Naive thymus-derived CD8-positive, alpha-beta T cell (primary cell): ENCODE measurements around the gene TOMM6. TPM values are rescaled to one million over a fixed set of nuclear protein-coding genes. Genes with fewer than 3 reads are reported as not detected.

Source experiments
- ATAC-seq, 2 donors: fragments of 150-1000 bp; cut with Tn5 transposase in 1 of 2; sonication (Bioruptor Pico), chemical (Tn5 transposase) in 1 of 2; 1 replicate in 1 of 2; 2 replicates in 1 of 2; pipeline ENCODE4 v1.10.0; 2021; ENCODE audit warnings: mild to moderate bottlenecking in 2 of 2, moderate library complexity in 2 of 2
- POLR2A ChIA-PET: fragments of 350-600 bp; sonication (Branson Sonifier 250); formaldehyde crosslinking; loops from one replicate; lab custom pipeline; 2021; ENCODE audit warnings: antibody characterized with exemption; lab: Charles Lee
- DNase-seq, 10 donors: peaks; one replicate each; pipeline versions ENCODE4 v3.0.0 to v3.0.0-alpha.2; 2020 to 2022
- H3K27ac Mint-ChIP-seq, 10 donors: one replicate each; pipeline ENCODE4 v1.8.0; 2020 to 2022; ENCODE audit warnings: mild to moderate bottlenecking in 10 of 10, mixed read lengths in 10 of 10, moderate library complexity in 4 of 10, inconsistent platforms in 1 of 10
- H3K27me3 Mint-ChIP-seq, 5 donors: one replicate each; pipeline ENCODE4 v1.8.0; 2021 to 2022; ENCODE audit warnings: mixed read lengths in 5 of 5
- H3K36me3 Mint-ChIP-seq, 3 donors: one replicate each; pipeline ENCODE4 v1.8.0; 2020 to 2022; ENCODE audit warnings: mixed read lengths in 3 of 3, mild to moderate bottlenecking in 2 of 3, inconsistent platforms in 1 of 3
- H3K4me1 Mint-ChIP-seq, 4 donors: one replicate each; pipeline ENCODE4 v1.8.0; 2021 to 2022; ENCODE audit warnings: mixed read lengths in 4 of 4
- H3K4me3 Mint-ChIP-seq, 10 donors: one replicate each; pipeline ENCODE4 v1.8.0; 2020 to 2022; ENCODE audit warnings: mild to moderate bottlenecking in 10 of 10, mixed read lengths in 10 of 10, moderate library complexity in 6 of 10, inconsistent platforms in 1 of 10
- H3K9me3 Mint-ChIP-seq, 9 donors: one replicate each; pipeline ENCODE4 v1.8.0; 2020 to 2022; ENCODE audit warnings: mixed read lengths in 9 of 9, mild to moderate bottlenecking in 3 of 9, inconsistent platforms in 1 of 9, moderate library complexity in 1 of 9
- polyA plus RNA-seq, 3 donors: library from polyadenylated mRNA; unstranded; fragments of 300-500 nt; fragmentation: Illumina TruSeq; gene quantifications; one replicate each; pipeline ENCODE4 v1.2.3, GENCODE V29; 2021
- total RNA-seq, 8 experiments: library from RNA in 2 of 8; stranded (reverse) in 2 of 8; gene quantifications; one replicate each; pipeline ENCODE4 v1.2.3 and lab custom pipeline; 2021 to 2026

TOMM6 gene
- total and polyA plus RNA-seq, 5 experiments from 2014 or later, result 134 to 440 (median 433) TPM

DNA sequence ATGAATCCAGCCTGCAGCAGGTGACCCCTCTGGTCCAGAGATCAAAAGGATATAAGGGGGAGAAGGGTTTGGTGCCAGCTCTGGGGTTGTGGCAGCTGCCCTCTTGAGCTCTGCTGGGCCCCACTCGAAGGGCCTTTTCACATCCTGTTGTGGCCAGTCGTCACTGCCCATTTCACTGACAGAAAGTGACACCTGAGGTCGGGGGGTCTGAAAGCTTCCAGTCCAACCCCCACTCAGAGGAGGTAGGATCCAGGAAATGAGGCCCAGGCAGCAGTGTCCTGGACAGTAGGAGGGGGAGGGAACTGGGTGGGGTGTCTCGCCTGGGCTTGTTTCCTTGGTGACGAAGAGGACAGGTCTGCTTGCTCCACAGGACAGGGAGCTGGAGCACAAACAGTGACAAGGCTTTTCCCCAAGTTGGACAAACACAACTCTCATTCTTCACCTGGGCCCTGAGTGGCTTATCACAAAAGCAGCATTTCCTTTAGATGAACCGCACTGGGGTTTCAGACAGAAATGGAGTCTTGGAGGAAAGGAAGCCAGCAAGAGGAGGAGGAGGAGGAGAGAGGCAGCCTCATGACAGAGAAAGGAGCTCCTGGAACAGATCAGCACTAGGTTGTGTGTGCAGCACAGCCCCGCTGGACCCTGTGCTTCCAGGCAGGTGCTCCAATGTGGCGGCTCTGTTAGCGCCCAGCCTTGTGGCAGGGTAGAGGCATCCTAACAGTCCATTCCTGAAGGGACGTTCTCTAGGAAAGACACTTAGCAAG is 18.8 kb upstream of the TOMM6 start:
- H3K36me3 Mint-ChIP-seq, result peaks cover 0 to 34% (median 5%) of the 10 kb centered on the region in 3 donors
- H3K27ac Mint-ChIP-seq, result peak overlapping the region in 5 of 10 donors; percentile 33 to 80 (median 56)
- no peak for DNase-seq
- no peak for ATAC-seq
- no peaks in the 10 kb centered on the region for H3K9me3 Mint-ChIP-seq
- H3K4me3 Mint-ChIP-seq, result no peak overlapping the region
- POLR2A ChIA-PET, result interaction anchor here (0.6 kb wide), 1 partner anchor 359 kb away, joined by 3 read pairs; no protein-coding TSS in a partner anchor
- H3K27me3 Mint-ChIP-seq, result no peaks in the 10 kb centered on the region
- H3K4me1 Mint-ChIP-seq, result peaks cover 2 to 12% (median 3%) of the 10 kb centered on the region in 4 donors

DNA sequence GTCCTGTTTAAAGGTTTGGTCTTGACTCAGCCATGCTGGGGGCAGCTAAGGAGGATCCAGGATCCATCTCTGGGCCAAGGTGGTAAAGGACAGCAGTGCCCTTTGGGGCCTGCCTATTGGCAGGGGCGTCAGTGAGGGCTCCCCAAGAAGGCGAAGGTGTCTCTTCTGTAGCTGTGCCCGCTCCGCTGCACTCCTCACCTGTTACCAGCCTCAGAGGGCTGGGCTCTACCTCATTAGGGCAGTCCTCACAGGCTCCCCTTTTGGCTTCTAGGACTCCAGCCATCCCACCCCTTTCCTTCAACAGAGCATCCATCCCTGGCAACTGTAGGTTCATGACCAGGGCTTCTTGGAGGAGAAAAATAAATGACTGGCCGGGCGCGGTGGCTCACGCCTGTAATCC is 18.1 kb upstream of the TOMM6 start:
- DNase-seq (no peak), ATAC-seq (no peak)
- Mint-ChIP-seq H3K27me3 (no peaks in the 10 kb centered on the region), H3K9me3 (no peaks in the 10 kb centered on the region), H3K36me3 (peaks cover 0 to 39% (median 5%) of the 10 kb centered on the region in 3 donors), H3K4me1 (peaks cover 2 to 12% (median 4%) of the 10 kb centered on the region in 4 donors), H3K27ac (peak overlapping the region in 1 of 10 donors; percentile 43), H3K4me3 (no peak overlapping the region)
- POLR2A ChIA-PET, result no interaction called here

DNA sequence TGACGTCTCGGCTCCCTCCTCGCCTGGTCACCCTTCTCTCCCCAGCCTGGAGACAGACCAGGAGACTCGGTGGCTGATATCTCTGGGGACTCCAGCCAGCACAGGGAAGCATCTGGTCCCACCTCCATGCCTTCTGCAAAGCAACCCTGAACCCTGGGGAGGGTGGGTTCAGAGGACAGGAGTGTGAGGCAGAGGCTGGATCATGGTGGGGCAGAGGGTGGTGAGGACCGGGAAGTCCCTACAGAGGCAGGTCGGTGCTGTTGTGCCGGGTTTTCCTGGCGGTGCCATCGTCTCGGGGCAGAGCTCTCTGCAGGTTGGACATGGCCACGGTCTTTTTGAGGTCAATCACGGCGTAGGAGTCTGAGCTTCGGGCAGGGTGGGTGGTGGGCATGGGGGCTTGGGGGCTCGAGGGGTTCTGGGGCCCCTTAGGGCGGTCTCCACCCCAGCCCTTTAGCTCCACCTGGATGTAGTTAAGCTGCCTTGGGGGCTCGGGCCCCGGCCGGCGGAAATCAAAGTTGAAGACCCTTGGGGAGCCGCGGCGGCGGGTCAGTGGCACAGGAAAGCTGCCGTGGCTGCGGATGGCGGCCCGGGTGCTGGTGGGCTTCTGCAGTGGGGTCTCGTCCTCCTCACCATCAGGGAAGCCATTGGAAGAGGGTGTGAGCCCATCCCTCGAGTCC is 17.0 kb upstream of the TOMM6 start:
- Mint-ChIP-seq H3K9me3 (no peaks in the 10 kb centered on the region), H3K4me1 (peaks cover 2 to 12% (median 4%) of the 10 kb centered on the region in 4 donors), H3K4me3 (no peak overlapping the region), H3K27ac (no peak overlapping the region), H3K27me3 (no peaks in the 10 kb centered on the region), H3K36me3 (peaks cover 0 to 50% (median 5%) of the 10 kb centered on the region in 3 donors)
- ATAC-seq (no peak), DNase-seq (no peak)
- POLR2A ChIA-PET, result no interaction called here

DNA sequence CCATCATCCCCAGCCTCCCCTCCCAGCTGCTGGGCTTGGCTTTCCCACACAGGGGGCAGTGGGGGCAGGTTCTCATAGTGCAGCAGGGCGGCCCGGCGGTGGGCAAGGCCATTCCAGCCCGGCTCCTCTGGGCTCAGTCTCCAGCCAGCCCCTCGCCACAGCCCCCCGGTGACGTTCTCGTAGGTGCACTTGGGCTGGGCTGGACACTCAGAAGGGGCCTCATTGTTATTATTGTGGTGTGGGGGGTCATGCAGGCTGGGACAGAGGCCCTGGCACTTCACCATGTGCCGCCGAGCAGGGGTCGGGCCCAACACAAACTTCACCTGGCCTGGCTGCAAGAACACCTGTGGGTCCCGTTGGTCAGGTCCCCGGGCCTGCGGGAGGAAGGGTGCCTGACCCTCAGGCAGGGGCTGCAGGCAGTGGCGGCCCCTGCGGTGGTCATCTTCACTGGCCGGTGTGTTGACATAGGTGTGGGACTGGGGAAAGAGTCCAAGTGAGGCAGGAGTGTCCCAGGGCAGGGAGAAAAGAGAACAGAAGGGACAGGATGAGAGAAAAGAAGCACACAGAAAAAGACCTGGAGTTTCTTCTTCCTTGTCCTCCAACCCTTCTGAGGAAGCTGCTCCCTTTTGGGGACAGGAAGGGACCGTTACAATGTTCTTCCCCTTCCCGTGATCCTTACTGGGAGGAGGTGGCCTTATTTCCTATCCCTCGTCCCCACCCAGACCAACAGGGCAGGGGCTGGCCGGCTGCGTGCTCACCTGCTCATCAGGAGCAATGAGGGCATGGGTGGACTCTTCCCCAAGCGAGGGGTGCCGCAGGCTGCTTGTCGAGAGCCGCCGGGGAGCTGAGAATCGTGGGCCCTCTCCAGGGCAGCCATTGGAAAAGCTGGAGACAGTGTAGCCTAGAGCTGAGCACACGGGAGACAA is 16.2 kb upstream of the TOMM6 start:
- H3K27ac Mint-ChIP-seq, result no peak overlapping the region
- H3K27me3 Mint-ChIP-seq, result no peaks in the 10 kb centered on the region
- H3K36me3 Mint-ChIP-seq, result peaks cover 0 to 51% (median 5%) of the 10 kb centered on the region in 3 donors
- no peak for ATAC-seq
- H3K9me3 Mint-ChIP-seq, result no peaks in the 10 kb centered on the region
- POLR2A ChIA-PET, result no interaction called here
- no peak overlapping the region for H3K4me3 Mint-ChIP-seq
- no peak for DNase-seq
- peaks cover 2 to 12% (median 4%) of the 10 kb centered on the region in 4 donors for H3K4me1 Mint-ChIP-seq

DNA sequence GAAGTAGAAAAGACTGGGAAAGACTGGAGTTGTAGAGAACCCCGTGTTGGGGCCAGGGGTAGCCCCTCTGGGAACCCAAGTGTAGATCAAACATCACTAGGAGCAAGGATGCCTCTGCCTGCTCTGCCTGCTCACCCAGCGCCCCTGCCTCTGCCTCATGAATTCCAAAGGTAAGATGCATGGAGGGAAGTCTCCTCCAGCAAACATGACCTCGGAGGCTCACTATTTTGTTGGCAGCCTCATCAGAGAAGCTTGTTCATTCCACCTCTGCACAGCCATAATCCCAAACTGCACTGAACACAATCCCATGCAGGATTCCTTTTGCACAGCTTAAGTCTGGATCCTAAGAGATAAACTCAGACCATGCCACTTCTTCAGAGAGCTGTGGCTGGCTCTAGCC is 12.7 kb upstream of the TOMM6 start:
- DNase-seq (no peak), ATAC-seq (no peak)
- no peaks in the 10 kb centered on the region for H3K9me3 Mint-ChIP-seq
- POLR2A ChIA-PET, result no interaction called here
- H3K4me1 Mint-ChIP-seq, result peaks cover 6 to 15% (median 11%) of the 10 kb centered on the region in 4 donors
- H3K36me3 Mint-ChIP-seq, result peaks cover 0 to 63% (median 5%) of the 10 kb centered on the region in 3 donors
- H3K27ac Mint-ChIP-seq, result no peak overlapping the region
- H3K4me3 Mint-ChIP-seq, result no peak overlapping the region
- peaks cover 0 to under 1% (median 0%) of the 10 kb centered on the region in 5 donors for H3K27me3 Mint-ChIP-seq

DNA sequence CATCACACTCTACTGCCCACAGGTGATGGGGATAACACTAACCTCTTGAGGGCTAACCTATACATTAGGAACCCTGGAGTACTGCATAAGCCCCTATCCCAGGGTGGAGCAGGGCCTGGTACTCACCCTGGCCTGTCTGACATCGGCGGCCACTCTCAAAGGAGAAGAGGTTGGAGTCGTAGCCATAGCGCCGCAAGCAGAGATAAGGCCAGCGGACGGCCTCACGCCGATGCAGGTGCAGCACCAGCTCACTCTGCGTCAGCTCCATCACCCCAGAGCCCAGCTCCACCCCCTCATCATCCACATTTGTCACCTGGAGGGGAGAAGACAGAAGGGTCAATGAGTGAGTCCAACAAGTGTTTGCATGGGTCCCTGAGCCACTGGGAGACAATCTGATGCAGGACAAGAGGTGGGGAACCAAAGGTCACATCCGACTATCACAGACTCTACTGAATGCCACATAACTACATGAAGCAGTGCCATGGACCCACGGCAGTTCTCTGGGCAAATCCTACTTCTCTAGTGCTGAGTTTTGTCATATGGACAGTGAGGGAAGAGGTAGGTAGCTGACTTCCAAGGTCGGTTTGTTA is 12.1 kb upstream of the TOMM6 start:
- Mint-ChIP-seq H3K9me3 (no peaks in the 10 kb centered on the region), H3K36me3 (peaks cover 0 to 58% (median 5%) of the 10 kb centered on the region in 3 donors), H3K27ac (no peak overlapping the region), H3K4me1 (peaks cover 6 to 18% (median 15%) of the 10 kb centered on the region in 4 donors), H3K27me3 (peaks cover 0 to 2% (median 0%) of the 10 kb centered on the region in 5 donors), H3K4me3 (no peak overlapping the region)
- DNase-seq (no peak), ATAC-seq (no peak)
- POLR2A ChIA-PET, result no interaction called here

DNA sequence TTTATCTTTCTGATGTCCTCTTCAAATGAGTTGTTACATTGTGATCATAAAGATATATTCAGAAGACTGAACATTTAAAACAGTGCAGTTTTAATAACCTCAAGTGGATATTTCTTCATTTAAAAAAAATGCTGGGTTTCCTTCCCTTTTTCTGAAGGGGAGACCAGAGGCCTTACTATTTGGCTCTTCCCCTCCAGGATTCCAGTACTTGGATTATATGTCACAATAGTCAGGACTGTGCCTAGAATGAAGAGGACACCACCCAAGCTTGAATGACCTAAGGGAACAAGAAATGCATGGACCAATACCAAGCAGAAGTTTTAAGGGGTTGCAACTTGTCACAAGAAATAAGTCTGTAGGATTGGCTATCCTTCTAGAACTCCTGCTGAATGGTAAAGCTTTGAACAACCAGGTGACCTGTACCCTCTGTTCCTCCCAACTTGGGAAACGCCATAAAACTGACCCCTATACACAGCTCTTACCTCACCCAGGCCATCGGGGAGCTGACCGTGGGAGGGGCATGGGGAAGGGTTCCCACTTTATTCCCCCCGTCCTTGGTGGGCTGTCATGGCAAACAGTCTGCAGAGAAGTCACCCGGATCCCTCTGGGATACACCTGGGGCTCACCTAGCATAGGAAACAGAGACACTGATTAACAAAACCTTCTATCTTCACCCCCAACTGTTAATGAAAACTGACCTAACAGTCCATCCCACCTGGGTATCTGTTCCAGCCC is 9.8 kb upstream of the TOMM6 start:
- ATAC-seq (no peak), DNase-seq (no peak)
- Mint-ChIP-seq H3K27me3 (peaks cover 0 to 11% (median 0%) of the 10 kb centered on the region in 5 donors), H3K27ac (no peak overlapping the region), H3K4me3 (peak overlapping the region in 4 of 10 donors; percentile 27 to 93 (median 76)), H3K4me1 (peaks cover 10 to 25% (median 21%) of the 10 kb centered on the region in 4 donors), H3K9me3 (no peaks in the 10 kb centered on the region), H3K36me3 (peaks cover 0 to 35% (median under 1%) of the 10 kb centered on the region in 3 donors)
- POLR2A ChIA-PET, result interaction anchor here (1.4 kb wide), 1 partner anchor 9 kb away, joined by 5 read pairs; the partner anchor contains the start of gene TOMM6

DNA sequence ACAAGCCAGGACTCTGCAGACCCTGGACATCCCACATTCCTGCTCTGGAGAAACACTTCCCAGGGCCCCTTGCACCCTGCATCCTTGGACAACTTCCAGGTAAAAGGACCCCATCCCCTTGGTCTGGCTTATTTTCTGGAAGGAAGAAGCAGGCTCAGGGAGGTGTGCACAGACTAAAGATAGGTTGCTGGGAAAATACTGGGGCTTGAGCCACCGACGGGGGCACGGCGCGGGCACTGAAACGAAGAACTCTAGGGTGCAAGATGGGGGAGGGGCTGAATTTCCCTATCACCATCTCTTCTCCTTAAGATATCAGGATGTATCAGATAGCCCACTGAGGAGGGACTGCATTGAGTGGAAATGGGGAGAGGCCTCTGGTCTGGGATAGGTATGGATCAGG is 8.6 kb upstream of the TOMM6 start:
- ATAC-seq, result no peak
- no peak for DNase-seq
- POLR2A ChIA-PET, result interaction anchor here (1.4 kb wide), 1 partner anchor 8 kb away, joined by 5 read pairs; the partner anchor contains the start of gene TOMM6
- peaks cover 0 to 29% (median 0%) of the 10 kb centered on the region in 3 donors for H3K36me3 Mint-ChIP-seq
- peaks cover 0 to 11% (median 0%) of the 10 kb centered on the region in 5 donors for H3K27me3 Mint-ChIP-seq
- peaks cover 10 to 25% (median 21%) of the 10 kb centered on the region in 4 donors for H3K4me1 Mint-ChIP-seq
- H3K27ac Mint-ChIP-seq, result peak overlapping the region in 8 of 10 donors; percentile 44 to 88 (median 82)
- no peaks in the 10 kb centered on the region for H3K9me3 Mint-ChIP-seq
- H3K4me3 Mint-ChIP-seq, result peak overlapping the region; percentile 80 to 94 (median 90)

DNA sequence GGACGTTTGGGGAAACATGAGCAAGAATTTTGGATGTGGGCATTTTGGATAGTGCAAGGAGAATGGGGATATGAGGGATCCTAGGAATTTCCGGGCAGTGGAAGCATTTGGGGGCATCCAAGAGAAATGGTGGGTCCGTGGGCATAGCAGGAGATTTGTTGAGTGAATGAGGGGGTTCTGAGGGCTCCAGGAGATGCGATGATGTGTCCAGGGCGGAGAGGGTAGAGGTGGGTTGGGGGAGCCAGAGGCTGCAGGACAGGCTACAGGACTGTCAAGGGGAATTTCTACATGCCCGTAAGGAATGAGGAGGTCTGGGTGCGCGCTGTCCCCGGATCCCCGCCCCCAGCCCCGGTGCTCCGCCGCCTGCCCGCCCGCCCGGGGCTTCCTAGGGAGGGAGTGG is 8.2 kb upstream of the TOMM6 start:
- POLR2A ChIA-PET, result interaction anchor here (0.7 kb wide), 1 partner anchor 45 kb away, joined by 3 read pairs; no protein-coding TSS in a partner anchor
- Mint-ChIP-seq H3K4me3 (peak overlapping the region; percentile 80 to 94 (median 90)), H3K27ac (peak overlapping the region in 8 of 10 donors; percentile 33 to 88 (median 72)), H3K9me3 (no peaks in the 10 kb centered on the region), H3K27me3 (peaks cover 0 to 11% (median 0%) of the 10 kb centered on the region in 5 donors), H3K36me3 (peaks cover 0 to 25% (median 0%) of the 10 kb centered on the region in 3 donors), H3K4me1 (peaks cover 8 to 29% (median 22%) of the 10 kb centered on the region in 4 donors)
- ATAC-seq, result no peak
- no peak for DNase-seq

DNA sequence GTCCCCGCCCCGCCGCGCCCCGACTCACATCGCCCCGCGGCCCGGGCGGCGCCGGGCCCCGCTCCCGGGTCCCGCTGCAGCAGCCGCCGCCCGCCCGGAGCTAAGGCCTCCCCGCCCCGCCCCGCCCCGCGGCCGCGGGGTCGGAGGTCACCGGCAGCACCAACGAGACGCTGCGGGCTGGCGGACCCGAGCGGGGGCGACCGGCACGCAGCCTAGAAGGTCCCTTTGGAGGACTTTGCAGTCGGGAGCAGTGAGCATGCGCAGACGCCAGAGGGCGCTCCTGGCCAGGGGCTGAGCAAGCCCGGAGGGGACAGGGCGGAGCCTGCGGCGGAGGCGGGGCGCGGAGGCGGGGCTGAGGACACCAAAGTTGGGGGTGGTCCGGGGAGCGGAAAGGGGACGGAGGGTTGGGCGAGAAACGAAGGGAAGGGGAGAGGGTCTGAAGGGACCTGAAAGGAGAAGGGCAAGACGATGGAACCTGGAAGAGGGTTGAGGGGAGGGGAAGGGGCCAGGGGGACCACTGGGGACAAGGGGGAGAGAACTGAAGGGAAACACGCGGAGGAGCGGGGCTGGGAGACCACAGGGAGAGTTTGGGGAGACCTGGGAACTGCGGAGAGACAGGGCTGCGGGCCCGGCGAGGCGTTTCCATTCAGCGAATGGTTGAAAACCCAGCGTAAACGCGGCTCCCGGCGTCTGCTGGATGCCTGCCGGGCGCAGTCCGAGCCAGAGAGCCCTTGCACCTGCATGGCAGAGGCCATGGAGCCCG is 7.5 kb upstream of the TOMM6 start, which contains the start of gene FRS3:
TSS of gene FRS3 (minus strand) at position 113 of the 763 bp plus-strand sequence. CDS start 2,913 bp downstream, outside the sequence.
- ATAC-seq, result peak; percentile 94 to 98
- peaks cover 0 to 19% (median 0%) of the 10 kb centered on the region in 3 donors for H3K36me3 Mint-ChIP-seq
- peak within 1 kb of the TSS in 9 of 10 donors; percentile 58 to 88 (median 83) for H3K27ac Mint-ChIP-seq
- no peaks in the 10 kb centered on the region for H3K9me3 Mint-ChIP-seq
- DNase-seq, result peak; percentile 95 to 100 (median 99)
- H3K4me3 Mint-ChIP-seq, result peak within 1 kb of the TSS; percentile 88 to 97 (median 92)
- H3K27me3 Mint-ChIP-seq, result peaks cover 0 to 11% (median 0%) of the 10 kb centered on the region in 5 donors
- POLR2A ChIA-PET, result interaction anchor here (0.7 to 1.5 kb wide), 4 partner anchors 10 to 435 kb away, joined by 3 read pairs; no protein-coding TSS in a partner anchor
- H3K4me1 Mint-ChIP-seq, result peaks cover 8 to 32% (median 24%) of the 10 kb centered on the region in 4 donors
